ENCODE measurements around the gene DRG2. TPM values are rescaled to one million over a fixed set of nuclear protein-coding genes. Genes with fewer than 3 reads are reported as not detected.

The DRG2 gene
- total and polyA plus RNA-seq, 9 of the 15 experiments (the other 6 are each of a cell fraction or from before 2014, with no cell fraction given) = 6.6 to 36.7 (median 26.1) TPM

DNA sequence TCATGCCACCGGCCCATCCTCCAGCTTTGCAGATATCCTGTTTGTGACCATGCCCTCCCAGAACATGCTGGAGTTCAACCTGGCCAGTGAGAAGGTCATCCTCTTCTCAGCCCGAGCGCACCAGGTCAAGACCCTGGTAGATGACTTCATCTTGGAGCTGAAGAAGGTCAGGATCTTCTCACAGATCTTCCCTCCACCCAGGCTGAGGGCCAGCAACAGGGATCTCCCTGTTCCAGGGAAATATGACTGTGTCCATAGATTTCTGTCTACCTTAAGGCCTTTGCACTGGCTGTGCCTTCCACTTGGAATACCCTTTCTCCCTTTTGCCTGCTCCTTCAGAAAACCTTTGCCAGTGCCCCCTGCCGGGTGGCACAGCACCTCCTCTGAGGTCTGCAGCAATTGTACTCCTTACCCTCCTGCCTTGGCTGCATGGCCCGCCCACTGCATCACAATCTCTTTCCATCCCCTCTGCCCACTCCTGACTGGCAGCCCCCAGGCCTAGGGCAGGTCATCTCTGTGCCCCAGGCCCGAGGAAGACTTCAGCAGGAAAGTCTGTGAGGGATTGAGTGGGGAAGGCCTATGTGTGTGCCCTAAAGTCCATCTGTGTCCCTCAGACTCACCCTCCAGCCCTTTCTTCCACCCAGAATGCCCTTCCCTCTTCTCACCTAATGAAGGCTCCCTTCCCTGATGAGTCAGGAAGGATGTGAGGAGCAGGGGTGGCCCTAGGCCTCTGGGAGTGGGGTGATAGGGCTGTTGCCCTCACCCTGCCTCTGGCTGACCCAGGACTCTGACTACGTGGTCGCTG lies 68.6 kb downstream of the DRG2 start:
- H3K4me2 ChIP-seq (ENCODE audit: insufficient read depth, low read length) = no peak overlapping the region
- H2AFZ ChIP-seq (ENCODE audit: low read depth, low read length) = 0 out of 2 replicates have a peak overlapping the region, but pooled peaks have one; percentile 31
- ChIA-PET POLR2A (no interaction called here), CTCF (ENCODE audit: low intra/inter-chr PET ratio) (no interaction called here)
- no peak overlapping the region for H3K4me3 ChIP-seq
- H3K4me1 ChIP-seq (replicated peaks in 1 of 2; ENCODE audit: control insufficient read depth in 2 of 2, insufficient read depth in 2 of 2, low read length in 2 of 2) = peaks cover 24 to 46% of the 10 kb centered on the region in 2 experiments; a peak in 4 of 5 replicates
- ATAC-seq (no peak), FAIRE-seq (no peak), DNase-seq (ENCODE audit: extremely low read depth in 1 of 4, low spot score in 3 of 4) (peak in 1 of 4 experiments; percentile 29)
- no TSS peak for BruUV-seq (replicated peaks)
- no peak for TF ChIP-seq ZNF23 (CRISPR knock-in tag; IDR thresholded peaks at IDR 0.05)
- no peak for TF ChIP-seq KDM2B (CRISPR knock-in tag; IDR thresholded peaks at IDR 0.05)
- TF ChIP-seq SP2 (IDR thresholded peaks at IDR 0.05; ENCODE audit: extremely low read depth, low read depth, low read length, poor library complexity, severe bottlenecking) = no peak
- TF ChIP-seq NFE2L1 (tag; IDR thresholded peaks at IDR 0.05; ENCODE audit: borderline replicate concordance, low read depth) = no peak
- TF ChIP-seq, protein P1, sequence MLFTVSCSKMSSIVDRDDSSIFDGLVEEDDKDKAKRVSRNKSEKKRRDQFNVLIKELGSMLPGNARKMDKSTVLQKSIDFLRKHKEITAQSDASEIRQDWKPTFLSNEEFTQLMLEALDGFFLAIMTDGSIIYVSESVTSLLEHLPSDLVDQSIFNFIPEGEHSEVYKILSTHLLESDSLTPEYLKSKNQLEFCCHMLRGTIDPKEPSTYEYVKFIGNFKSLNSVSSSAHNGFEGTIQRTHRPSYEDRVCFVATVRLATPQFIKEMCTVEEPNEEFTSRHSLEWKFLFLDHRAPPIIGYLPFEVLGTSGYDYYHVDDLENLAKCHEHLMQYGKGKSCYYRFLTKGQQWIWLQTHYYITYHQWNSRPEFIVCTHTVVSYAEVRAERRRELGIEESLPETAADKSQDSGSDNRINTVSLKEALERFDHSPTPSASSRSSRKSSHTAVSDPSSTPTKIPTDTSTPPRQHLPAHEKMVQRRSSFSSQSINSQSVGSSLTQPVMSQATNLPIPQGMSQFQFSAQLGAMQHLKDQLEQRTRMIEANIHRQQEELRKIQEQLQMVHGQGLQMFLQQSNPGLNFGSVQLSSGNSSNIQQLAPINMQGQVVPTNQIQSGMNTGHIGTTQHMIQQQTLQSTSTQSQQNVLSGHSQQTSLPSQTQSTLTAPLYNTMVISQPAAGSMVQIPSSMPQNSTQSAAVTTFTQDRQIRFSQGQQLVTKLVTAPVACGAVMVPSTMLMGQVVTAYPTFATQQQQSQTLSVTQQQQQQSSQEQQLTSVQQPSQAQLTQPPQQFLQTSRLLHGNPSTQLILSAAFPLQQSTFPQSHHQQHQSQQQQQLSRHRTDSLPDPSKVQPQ (CRISPR knock-in tag; IDR thresholded peaks at IDR 0.05; ENCODE audit: borderline replicate concordance) = no peak
- no peak for TF ChIP-seq HCFC1 (IDR thresholded peaks at IDR 0.05; ENCODE audit: low read depth, low read length)
- no peak for TF ChIP-seq SUPT5H (IDR thresholded peaks at IDR 0.05)
- no peak for TF ChIP-seq HNRNPLL (IDR thresholded peaks at IDR 0.05; ENCODE audit: low read depth, low read length, poor library complexity, severe bottlenecking)
- TF ChIP-seq WHSC1 (IDR thresholded peaks at IDR 0.05; ENCODE audit: low read length) = no peak
- TF ChIP-seq, protein P2, sequence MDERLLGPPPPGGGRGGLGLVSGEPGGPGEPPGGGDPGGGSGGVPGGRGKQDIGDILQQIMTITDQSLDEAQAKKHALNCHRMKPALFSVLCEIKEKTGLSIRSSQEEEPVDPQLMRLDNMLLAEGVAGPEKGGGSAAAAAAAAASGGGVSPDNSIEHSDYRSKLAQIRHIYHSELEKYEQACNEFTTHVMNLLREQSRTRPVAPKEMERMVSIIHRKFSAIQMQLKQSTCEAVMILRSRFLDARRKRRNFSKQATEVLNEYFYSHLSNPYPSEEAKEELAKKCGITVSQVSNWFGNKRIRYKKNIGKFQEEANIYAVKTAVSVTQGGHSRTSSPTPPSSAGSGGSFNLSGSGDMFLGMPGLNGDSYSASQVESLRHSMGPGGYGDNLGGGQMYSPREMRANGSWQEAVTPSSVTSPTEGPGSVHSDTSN (CRISPR knock-in tag; IDR thresholded peaks at IDR 0.05; ENCODE audit: low read depth) = no peak
- TF ChIP-seq, protein P2 (tag; conservative IDR thresholded peaks at IDR 0.05; ENCODE audit: low read depth) = no peak
- TF ChIP-seq HMG20B (CRISPR knock-in tag; IDR thresholded peaks at IDR 0.05) = no peak
- TF ChIP-seq, protein P3, sequence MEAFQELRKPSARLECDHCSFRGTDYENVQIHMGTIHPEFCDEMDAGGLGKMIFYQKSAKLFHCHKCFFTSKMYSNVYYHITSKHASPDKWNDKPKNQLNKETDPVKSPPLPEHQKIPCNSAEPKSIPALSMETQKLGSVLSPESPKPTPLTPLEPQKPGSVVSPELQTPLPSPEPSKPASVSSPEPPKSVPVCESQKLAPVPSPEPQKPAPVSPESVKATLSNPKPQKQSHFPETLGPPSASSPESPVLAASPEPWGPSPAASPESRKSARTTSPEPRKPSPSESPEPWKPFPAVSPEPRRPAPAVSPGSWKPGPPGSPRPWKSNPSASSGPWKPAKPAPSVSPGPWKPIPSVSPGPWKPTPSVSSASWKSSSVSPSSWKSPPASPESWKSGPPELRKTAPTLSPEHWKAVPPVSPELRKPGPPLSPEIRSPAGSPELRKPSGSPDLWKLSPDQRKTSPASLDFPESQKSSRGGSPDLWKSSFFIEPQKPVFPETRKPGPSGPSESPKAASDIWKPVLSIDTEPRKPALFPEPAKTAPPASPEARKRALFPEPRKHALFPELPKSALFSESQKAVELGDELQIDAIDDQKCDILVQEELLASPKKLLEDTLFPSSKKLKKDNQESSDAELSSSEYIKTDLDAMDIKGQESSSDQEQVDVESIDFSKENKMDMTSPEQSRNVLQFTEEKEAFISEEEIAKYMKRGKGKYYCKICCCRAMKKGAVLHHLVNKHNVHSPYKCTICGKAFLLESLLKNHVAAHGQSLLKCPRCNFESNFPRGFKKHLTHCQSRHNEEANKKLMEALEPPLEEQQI (IDR thresholded peaks at IDR 0.05) = no peak
- H3K27me3 ChIP-seq (ENCODE audit: control insufficient read depth in 2 of 2, insufficient read depth in 2 of 2, low read length in 2 of 2) = no peaks in the 10 kb centered on the region
- H4K20me1 ChIP-seq (replicated peaks; ENCODE audit: control insufficient read depth, insufficient read depth, low read length) = no peaks in the 10 kb centered on the region; the same call in 1 of the 2 replicates
- H3K9me1 ChIP-seq (ENCODE audit: control insufficient read depth, insufficient read depth, low read length) = no peaks in the 10 kb centered on the region
- no peak overlapping the region for H3K27ac ChIP-seq (ENCODE audit: extremely low read depth, low read depth, low read length)
- H3K79me2 ChIP-seq (ENCODE audit: control insufficient read depth, insufficient read depth, low read length) = no peaks in the 10 kb centered on the region
- 19% methylated on average over 8 of the region's 8 CpGs for WGBS (ENCODE audit: insufficient coverage, low coverage, missing lambda C conversion rate)
- in situ Hi-C loops (cut with MboI) = no loop called here
- no peaks in the 10 kb centered on the region for H3K36me3 ChIP-seq (ENCODE audit: control insufficient read depth, insufficient read depth, low read length)
- H3K9ac ChIP-seq (ENCODE audit: insufficient read depth in 1 of 2, low read depth in 2 of 2, low read length in 2 of 2) = peak overlapping the region in 1 of 2 experiments; percentile 28; a peak in 1 of 4 replicates
- no peaks in the 10 kb centered on the region for H3K9me3 ChIP-seq (replicated peaks; ENCODE audit: control insufficient read depth, insufficient read depth, low read depth, low read length)
- intact Hi-C loops (cut with micrococcal nuclease) = no loop called here
